IgD-negative memory B cell (primary cell): ENCODE results near the gene C4BPA. TPM values are rescaled to one million over a fixed set of nuclear protein-coding genes. Genes with fewer than 3 reads are reported as not detected.
A peak's percentile ranks its signal among the peaks of the same experiment; 100 is the strongest.

Experiments
- H3K27ac Mint-ChIP-seq, 3 donors: one replicate each; pipeline ENCODE4 v1.8.0; 2020 to 2022; ENCODE audit warnings: mild to moderate bottlenecking in 3 of 3, mixed read lengths in 3 of 3, moderate library complexity in 1 of 3
- H3K27me3 Mint-ChIP-seq: one replicate; pipeline ENCODE4 v1.8.0; 2021; ENCODE audit warnings: mixed read lengths
- H3K36me3 Mint-ChIP-seq: one replicate; pipeline ENCODE4 v1.8.0; 2020; ENCODE audit warnings: mild to moderate bottlenecking, mixed read lengths
- H3K4me1 Mint-ChIP-seq, 3 donors: one replicate each; pipeline ENCODE4 v1.8.0; 2020 to 2022; ENCODE audit warnings: mixed read lengths in 3 of 3, mild to moderate bottlenecking in 1 of 3
- H3K4me3 Mint-ChIP-seq, 4 donors: one replicate each; pipeline ENCODE4 v1.8.0; 2020 to 2022; ENCODE audit warnings: mild to moderate bottlenecking in 4 of 4, mixed read lengths in 4 of 4, moderate library complexity in 3 of 4
- H3K9me3 Mint-ChIP-seq, 3 donors: one replicate each; pipeline ENCODE4 v1.8.0; 2020 to 2021; ENCODE audit warnings: mixed read lengths in 3 of 3, mild to moderate bottlenecking in 1 of 3
- polyA plus RNA-seq: library from polyadenylated mRNA; unstranded; fragments of 300-500 nt; fragmentation: Illumina TruSeq; gene quantifications from one replicate; pipeline ENCODE4 v1.2.3, GENCODE V29; 2021

C4BPA gene
- polyA plus RNA-seq, 1 donor from 2014 or later = not detected

DNA sequence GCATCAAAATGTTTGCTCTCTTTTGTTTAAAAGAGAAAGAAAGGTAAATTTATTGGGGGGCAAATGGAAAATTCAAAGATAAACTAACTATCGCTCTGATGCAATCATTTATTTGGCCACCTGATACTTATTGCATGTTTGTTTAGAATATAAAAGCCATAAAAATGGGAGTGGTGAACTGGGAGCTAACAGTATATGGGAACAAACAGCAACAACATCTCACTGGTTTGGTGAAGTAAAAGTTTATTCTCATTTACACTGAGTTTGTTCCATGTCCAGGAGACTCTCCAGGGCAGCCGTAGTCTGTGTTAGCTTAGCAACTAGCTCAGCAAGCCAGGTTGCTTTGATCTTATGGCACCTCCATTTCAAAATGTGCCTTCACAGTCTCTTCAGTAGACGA is 20.4 kb downstream of the C4BPA start:
- H3K4me1 Mint-ChIP-seq = no peaks in the 10 kb centered on the region
- H3K27me3 Mint-ChIP-seq = peaks cover 5% of the 10 kb centered on the region
- H3K9me3 Mint-ChIP-seq = peaks cover 5 to 29% (median 18%) of the 10 kb centered on the region in 3 donors
- no peak overlapping the region for H3K27ac Mint-ChIP-seq
- no peaks in the 10 kb centered on the region for H3K36me3 Mint-ChIP-seq
- no peak overlapping the region for H3K4me3 Mint-ChIP-seq

DNA sequence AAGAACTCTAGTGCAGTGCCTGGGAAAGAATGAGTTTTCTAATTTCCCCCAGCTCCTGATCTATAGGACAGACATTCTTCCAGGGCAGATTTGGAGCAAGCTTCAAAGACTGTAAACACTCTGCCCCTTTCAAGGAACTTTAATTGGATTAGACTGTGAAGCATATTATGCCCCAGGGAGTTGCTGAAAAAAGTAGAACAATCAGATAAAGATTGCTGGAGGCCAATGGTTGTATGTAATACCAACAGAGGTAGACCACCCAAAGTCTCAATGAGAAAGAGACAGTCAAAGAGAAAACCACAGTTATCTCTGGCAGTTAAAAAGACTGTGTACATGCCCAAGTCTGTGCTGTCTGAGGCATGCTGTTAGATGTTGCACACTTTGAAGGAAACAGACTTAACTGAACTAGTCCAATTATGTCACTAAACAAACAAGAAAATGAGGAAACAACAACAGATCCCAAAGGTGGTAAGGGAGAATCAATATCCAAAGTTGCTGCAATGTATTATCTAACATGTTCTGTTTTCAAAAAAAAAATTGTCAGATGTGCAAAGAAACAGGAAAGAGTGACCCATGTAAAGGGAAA is 24.4 kb downstream of the C4BPA start:
- H3K27me3 Mint-ChIP-seq = peaks cover 2% of the 10 kb centered on the region
- no peak overlapping the region for H3K27ac Mint-ChIP-seq
- H3K9me3 Mint-ChIP-seq = peaks cover 14 to 45% (median 32%) of the 10 kb centered on the region in 3 donors
- peaks cover 2% of the 10 kb centered on the region for H3K36me3 Mint-ChIP-seq
- no peak overlapping the region for H3K4me3 Mint-ChIP-seq
- H3K4me1 Mint-ChIP-seq = no peaks in the 10 kb centered on the region

DNA sequence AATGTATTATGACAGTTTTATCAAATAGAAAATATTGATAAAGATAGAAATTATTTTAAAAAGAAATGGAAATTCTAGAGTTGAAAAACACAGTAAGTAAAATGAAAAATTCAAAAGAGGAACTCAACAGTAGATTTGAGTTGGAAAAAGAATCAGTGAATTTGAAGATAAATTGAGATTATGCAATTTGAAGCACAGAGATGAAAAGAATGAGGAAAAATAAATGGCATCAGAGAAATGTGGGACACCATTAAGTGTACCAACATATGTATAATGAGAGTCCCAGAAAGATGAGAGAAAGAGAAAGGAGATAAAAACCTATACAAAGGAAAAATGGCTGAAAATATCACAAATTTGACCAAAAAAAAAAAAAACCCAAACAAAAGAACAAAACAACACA is 25.0 kb downstream of the C4BPA start:
- Mint-ChIP-seq H3K27ac (no peak overlapping the region), H3K36me3 (peaks cover 2% of the 10 kb centered on the region), H3K4me1 (no peaks in the 10 kb centered on the region), H3K4me3 (no peak overlapping the region), H3K9me3 (peaks cover 14 to 45% (median 32%) of the 10 kb centered on the region in 3 donors), H3K27me3 (peaks cover 1% of the 10 kb centered on the region)

DNA sequence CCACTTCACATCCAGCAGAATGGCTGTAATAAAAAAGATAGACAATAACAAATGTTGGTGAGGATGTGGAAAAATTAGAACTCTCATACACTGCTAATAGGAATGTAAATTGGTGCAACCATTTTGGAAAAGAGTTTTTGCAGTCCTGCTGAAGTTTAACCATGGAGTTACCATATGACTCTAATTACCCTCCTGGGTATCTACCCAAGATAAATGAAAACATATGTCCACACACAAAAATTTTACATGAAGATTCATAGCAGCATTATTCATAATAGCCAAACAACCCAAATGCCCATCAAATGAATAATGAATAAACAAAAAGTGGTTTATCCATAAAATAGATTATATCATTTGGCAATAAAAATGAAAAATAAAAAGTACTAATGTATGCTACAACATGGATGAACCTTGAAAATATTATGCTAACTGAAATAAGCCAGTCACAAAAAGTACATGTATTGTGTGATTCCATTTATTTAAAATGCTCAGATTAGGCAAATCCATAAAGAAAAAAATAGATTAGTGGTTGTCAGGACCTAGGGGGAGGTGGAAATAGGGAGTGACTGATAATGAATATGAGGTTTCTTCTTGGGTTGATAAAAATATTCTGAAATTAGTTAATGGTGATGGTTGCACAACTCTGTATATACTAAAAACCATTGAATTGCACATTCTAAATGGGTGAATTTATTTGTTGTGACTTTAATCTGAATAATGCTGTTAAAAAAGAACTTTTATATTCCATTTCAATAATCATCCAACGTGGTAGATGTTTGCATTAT is 26.4 kb downstream of the C4BPA start:
- H3K4me3 Mint-ChIP-seq = no peak overlapping the region
- peaks cover 0 to 3% (median 0%) of the 10 kb centered on the region in 3 donors for H3K4me1 Mint-ChIP-seq
- H3K27me3 Mint-ChIP-seq = no peaks in the 10 kb centered on the region
- H3K36me3 Mint-ChIP-seq = peaks cover 2% of the 10 kb centered on the region
- H3K9me3 Mint-ChIP-seq = peaks cover 14 to 39% (median 27%) of the 10 kb centered on the region in 3 donors
- peak overlapping the region in 1 of 3 donors; percentile 50 for H3K27ac Mint-ChIP-seq

DNA sequence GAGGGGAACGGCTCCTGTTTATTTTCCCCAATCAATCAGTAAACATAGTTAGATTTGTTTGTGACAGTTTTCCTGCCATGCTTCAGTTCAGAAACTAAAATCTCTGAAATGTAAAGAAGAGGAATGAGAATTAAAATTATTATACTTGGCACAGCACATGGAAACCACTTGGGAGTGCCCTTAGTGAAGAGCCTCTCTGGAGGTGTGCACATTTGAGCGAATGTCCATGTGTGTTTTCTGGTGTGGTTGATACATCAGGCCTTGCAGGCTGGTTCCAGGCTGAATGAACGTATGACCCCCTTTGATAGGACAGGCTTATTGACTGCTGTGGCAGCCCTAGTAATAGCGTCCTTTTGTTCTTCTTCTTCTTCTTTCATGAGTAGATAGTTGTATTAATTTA is 27.1 kb downstream of the C4BPA start:
- Mint-ChIP-seq H3K36me3 (peaks cover 2% of the 10 kb centered on the region), H3K27ac (no peak overlapping the region), H3K4me1 (peaks cover 0 to 3% (median 0%) of the 10 kb centered on the region in 3 donors), H3K4me3 (no peak overlapping the region), H3K9me3 (peaks cover 14 to 35% (median 25%) of the 10 kb centered on the region in 3 donors), H3K27me3 (no peaks in the 10 kb centered on the region)

DNA sequence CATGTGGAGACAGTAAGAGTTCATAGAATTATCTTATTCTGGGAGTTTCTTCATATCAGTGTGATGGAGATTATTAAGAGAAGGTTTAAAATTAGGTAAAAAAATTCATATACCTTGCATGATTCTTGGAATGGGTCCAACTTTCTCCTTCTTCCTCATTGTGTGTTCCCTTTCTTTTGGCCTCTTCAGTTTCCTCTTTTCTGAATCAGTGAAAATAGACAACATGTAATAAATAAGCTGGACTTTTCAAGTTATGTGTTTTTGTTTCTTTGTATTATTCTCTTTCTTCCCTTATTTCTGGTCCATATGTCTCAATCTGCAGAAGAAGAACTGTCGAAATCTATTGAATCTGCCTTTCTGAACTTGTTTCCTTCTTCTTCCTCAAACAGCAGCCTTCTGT is 30.5 kb downstream of the C4BPA start:
- Mint-ChIP-seq H3K36me3 (peaks cover 2% of the 10 kb centered on the region), H3K27me3 (peaks cover 3% of the 10 kb centered on the region), H3K27ac (no peak overlapping the region), H3K4me1 (peaks cover 0 to 3% (median 0%) of the 10 kb centered on the region in 3 donors), H3K9me3 (peaks cover 11 to 14% (median 14%) of the 10 kb centered on the region in 3 donors), H3K4me3 (no peak overlapping the region)

DNA sequence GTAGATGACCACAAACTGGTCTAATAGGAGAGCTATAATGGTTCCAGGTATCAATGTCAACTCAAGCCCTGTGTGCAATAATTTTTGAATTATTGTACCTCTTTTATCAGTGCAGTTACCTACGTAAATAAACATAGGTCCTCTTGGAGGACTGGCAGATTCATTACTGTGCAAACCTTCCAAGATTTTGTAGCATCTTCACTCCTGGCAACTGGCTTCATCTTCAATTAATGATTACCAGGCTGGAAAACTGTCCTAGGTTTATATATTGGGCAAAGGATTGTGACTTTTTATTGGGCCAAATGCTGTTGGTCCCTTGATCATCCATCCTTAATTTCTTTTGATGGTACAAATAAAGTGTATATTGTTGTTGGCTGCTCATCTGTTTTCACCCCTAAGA is 35.6 kb downstream of the C4BPA start:
- H3K9me3 Mint-ChIP-seq = peaks cover 0 to 4% (median 0%) of the 10 kb centered on the region in 3 donors
- H3K36me3 Mint-ChIP-seq = no peaks in the 10 kb centered on the region
- peaks cover 7% of the 10 kb centered on the region for H3K27me3 Mint-ChIP-seq
- peaks cover 0 to 2% (median 0%) of the 10 kb centered on the region in 3 donors for H3K4me1 Mint-ChIP-seq
- no peak overlapping the region for H3K27ac Mint-ChIP-seq
- H3K4me3 Mint-ChIP-seq = no peak overlapping the region

DNA sequence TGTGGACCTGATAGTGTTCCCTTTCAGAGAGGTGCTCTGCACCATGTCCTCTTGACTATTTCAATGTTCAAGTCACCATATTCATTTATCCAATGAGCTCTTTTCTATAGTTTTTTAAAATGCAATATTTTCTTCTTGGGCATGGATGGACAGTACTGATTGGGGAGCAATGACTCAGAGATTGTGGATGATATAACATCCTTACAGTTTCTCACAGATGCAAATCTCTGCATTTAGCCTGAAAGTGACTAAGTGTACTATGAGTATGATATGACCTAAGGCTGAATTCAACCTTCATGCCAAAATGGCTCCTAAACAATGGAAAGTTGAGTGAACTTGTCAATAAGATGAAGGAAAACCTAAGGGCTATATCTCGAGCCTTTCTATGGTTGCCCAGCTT is 36.5 kb downstream of the C4BPA start:
- no peaks in the 10 kb centered on the region for H3K36me3 Mint-ChIP-seq
- peaks cover 7% of the 10 kb centered on the region for H3K27me3 Mint-ChIP-seq
- no peak overlapping the region for H3K27ac Mint-ChIP-seq
- peaks cover 0 to 2% (median 0%) of the 10 kb centered on the region in 3 donors for H3K4me1 Mint-ChIP-seq
- peaks cover 0 to 4% (median 0%) of the 10 kb centered on the region in 3 donors for H3K9me3 Mint-ChIP-seq
- no peak overlapping the region for H3K4me3 Mint-ChIP-seq

DNA sequence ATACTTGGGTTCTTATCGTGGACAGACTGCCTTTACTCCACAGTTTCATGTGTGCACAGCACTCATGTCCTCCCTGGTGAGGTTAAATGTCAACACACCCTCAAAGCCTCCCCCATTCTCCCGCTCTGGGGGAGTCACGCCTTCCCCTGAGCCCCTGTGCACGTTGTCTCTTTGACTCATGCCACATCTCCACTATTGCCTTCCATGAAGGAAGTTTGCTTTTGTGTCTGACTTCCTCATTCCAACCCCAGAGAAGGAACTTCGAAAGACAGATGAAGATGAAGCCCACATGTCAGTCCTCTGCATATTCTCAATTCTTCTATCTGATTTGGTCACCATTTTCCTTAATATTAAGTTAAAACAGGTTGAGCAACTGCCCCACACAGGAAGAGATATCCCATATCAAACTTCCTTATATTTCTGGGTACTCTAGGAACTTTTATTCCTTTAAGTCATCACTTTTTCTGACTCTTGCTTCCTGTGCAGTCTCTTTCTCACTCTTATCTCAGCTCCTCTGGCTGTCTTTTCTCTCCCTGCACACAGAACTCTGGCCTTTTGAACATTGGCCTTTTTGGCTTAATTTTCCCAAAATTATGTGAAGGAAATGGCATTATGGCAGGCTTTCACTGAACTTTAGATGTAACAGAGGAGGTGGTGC is 41.5 kb downstream of the C4BPA start:
- H3K27ac Mint-ChIP-seq = no peak overlapping the region
- peaks cover 0 to 2% (median 0%) of the 10 kb centered on the region in 3 donors for H3K4me1 Mint-ChIP-seq
- no peaks in the 10 kb centered on the region for H3K36me3 Mint-ChIP-seq
- H3K4me3 Mint-ChIP-seq = no peak overlapping the region
- no peaks in the 10 kb centered on the region for H3K27me3 Mint-ChIP-seq
- H3K9me3 Mint-ChIP-seq = peaks cover 0 to 2% (median 0%) of the 10 kb centered on the region in 3 donors

DNA sequence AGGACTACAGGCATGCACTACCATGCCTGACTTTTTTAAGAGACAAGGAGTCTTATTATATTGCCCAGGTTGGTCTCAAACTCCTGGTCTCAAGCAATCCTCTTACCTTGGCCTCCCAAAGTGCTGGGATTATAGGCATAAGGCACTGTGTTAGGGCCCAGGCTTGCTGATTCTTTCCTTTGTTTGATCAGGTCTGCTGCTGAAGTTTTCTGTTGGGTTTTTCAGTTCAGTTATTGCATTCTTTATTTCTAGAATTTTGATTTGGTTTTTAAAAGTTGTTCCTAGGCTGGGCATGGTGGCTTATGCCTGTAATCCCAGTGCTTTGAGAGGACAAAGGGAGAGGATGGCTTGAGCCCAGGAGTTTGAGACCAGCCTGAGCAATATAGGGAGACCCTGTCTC is 47.9 kb downstream of the C4BPA start:
- Mint-ChIP-seq H3K4me3 (no peak overlapping the region), H3K9me3 (peaks cover 2 to 15% (median 11%) of the 10 kb centered on the region in 3 donors), H3K27ac (no peak overlapping the region), H3K36me3 (peaks cover 2% of the 10 kb centered on the region), H3K4me1 (no peaks in the 10 kb centered on the region), H3K27me3 (no peaks in the 10 kb centered on the region)

DNA sequence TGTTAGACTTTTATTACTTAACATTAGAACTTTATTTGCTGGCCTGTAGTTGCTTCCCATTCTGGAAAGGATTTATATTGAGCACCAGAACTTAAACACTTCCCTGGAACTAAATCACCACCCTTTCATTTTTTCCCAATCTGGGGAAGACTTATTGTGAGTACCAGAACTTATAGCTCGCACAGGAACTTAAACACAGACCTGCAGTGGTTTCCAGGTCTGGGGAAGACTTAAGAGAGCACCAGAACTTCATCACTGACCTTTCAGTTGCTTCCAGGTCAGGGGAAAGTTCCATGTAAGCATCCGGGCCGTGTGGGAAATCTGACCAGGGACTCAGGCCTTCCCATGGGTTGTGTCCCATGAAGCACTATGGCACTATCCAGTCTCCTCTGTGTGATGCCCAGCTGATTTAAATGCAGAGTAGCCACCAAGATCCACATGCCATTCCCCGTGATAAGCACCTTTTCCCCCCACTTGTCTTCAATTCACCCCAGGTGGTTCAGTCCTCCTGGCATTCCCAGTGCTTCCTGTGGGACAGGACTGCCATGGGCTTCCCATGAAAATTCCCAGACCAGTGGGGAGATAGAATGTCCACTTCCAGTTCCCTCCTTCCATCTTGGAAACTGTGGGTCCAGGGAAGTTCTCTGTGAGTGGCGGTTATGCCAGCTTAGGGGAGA is 48.9 kb downstream of the C4BPA start:
- peaks cover 4 to 15% (median 11%) of the 10 kb centered on the region in 3 donors for H3K9me3 Mint-ChIP-seq
- peaks cover 3% of the 10 kb centered on the region for H3K27me3 Mint-ChIP-seq
- no peak overlapping the region for H3K27ac Mint-ChIP-seq
- peaks cover 2% of the 10 kb centered on the region for H3K36me3 Mint-ChIP-seq
- no peaks in the 10 kb centered on the region for H3K4me1 Mint-ChIP-seq
- no peak overlapping the region for H3K4me3 Mint-ChIP-seq

DNA sequence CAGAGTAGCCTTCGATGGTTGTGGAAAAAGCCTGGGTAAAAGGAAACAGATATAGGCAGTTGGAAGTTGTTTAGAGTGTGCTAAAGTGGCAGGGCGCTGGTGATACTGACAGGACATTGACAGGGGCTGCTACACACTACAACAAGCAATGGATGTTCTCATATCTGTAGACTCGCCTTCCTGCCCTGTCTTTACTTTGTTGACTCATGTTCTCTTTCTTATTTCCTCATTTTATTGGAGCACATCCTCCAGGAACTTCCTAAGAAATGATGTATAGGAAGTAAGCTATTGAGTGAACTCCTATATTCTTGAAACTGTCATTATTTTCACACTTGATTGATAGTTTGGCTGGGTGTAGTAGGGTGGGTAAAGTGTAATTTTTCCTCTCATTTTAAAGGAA is 51.0 kb downstream of the C4BPA start:
- H3K27ac Mint-ChIP-seq = no peak overlapping the region
- peaks cover 4 to 17% (median 14%) of the 10 kb centered on the region in 3 donors for H3K9me3 Mint-ChIP-seq
- H3K27me3 Mint-ChIP-seq = peaks cover 7% of the 10 kb centered on the region
- no peaks in the 10 kb centered on the region for H3K4me1 Mint-ChIP-seq
- peaks cover 2% of the 10 kb centered on the region for H3K36me3 Mint-ChIP-seq
- H3K4me3 Mint-ChIP-seq = no peak overlapping the region

DNA sequence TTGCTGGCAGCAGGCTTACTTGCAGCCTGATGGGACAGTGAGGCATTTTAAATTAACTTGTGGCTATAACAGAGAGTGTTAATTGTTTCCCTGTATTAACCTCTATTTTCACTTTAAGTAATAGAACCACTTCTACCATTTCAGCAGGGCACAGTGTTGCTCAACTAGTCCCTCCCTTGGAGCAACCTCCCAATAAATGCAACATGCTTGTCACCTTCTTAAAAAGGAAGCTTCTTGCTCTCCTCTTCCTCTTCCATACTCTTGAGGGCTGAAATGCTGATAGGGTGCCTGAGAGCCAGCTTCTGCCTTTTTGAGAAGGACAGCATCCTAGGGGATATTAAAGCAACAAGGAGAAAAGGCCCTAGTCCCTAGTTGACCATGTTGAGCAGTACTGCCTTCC is 52.1 kb downstream of the C4BPA start:
- H3K27me3 Mint-ChIP-seq = peaks cover 7% of the 10 kb centered on the region
- peaks cover 2% of the 10 kb centered on the region for H3K36me3 Mint-ChIP-seq
- H3K27ac Mint-ChIP-seq = no peak overlapping the region
- no peaks in the 10 kb centered on the region for H3K4me1 Mint-ChIP-seq
- H3K9me3 Mint-ChIP-seq = peaks cover 4 to 14% (median 12%) of the 10 kb centered on the region in 3 donors
- no peak overlapping the region for H3K4me3 Mint-ChIP-seq

DNA sequence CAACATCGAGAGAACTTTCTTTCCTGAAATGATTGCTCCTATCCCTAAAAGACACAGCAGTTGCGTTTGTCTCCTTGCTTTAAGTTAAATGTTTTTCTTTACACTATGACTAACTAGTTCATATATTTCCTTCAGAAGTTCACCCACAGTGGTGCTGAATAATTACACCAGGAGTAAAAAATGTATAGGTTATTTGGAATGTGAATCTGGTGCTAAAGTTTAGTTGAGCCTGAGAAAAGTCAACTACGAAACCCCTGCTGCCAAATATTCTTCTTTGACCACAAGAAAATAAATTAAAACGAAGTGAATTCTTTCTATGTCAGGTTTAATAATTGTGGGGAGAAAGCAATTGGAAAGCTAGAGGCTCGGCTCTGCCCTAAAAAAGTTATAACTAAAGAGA is 52.8 kb downstream of the C4BPA start:
- Mint-ChIP-seq H3K9me3 (peaks cover 4 to 9% (median 9%) of the 10 kb centered on the region in 3 donors), H3K27ac (no peak overlapping the region), H3K36me3 (peaks cover 5% of the 10 kb centered on the region), H3K27me3 (peaks cover 7% of the 10 kb centered on the region), H3K4me3 (no peak overlapping the region), H3K4me1 (no peaks in the 10 kb centered on the region)

DNA sequence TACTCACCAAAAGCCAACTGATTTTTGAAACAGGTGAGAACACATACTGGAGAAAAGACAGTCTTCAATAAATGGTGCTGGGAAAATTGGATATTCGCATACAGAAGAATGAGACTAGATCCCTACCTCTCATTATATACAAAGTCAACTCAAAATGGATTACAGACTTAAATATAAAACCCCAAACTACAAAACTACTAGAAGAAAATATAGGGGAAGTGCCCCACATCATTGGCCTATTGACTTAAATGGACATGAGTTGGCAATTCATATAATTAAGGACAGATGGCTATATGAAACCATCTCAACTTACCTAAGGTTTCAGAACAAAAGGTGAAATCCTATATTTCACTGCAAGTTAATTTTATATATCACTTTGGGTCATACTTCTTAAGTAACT is 60.1 kb downstream of the C4BPA start:
- Mint-ChIP-seq H3K9me3 (peaks cover 0 to 3% (median 1%) of the 10 kb centered on the region in 3 donors), H3K36me3 (peaks cover 2% of the 10 kb centered on the region), H3K4me3 (no peak overlapping the region), H3K27ac (no peak overlapping the region), H3K27me3 (no peaks in the 10 kb centered on the region), H3K4me1 (no peaks in the 10 kb centered on the region)
